Measurements from ENCODE around the gene PDE10A.
"Not testable (repeated sequence)": the region's sequence is repeated elsewhere in the genome, so short reads cannot be mapped to it uniquely, and the experiment has no call there.

The PDE10A gene

DNA sequence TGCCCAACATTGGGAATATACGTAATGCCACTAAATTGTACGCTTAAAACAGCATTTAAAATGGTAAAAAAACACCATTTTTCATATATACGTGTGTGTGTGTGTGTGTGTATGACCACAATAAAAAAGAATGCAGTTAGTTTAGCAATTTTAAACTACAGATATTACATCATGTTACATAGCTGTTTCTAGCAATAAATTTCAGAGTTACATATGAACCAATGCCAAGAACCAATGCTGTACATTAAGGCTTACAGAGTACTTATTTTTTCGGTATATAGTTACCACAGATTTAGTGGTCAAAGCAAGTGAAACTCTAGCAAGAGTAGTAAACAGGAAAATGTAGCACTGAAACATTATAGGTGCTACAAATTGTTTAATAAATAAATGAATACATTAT is 119.3 kb downstream of the PDE10A start:
- no peaks in the 10 kb centered on the region for H3K9me3 ChIP-seq (ENCODE audit: control insufficient read depth in 5 of 5, low read length in 5 of 5)
- H3K36me3 ChIP-seq (ENCODE audit: control insufficient read depth in 5 of 5, insufficient read depth in 5 of 5, low read length in 5 of 5): no peaks in the 10 kb centered on the region
- H3K27ac ChIP-seq (ENCODE audit: low read depth, low read length): no peak overlapping the region
- H3K9ac ChIP-seq (ENCODE audit: low read length in 5 of 5): no peak overlapping the region
- H3K27me3 ChIP-seq (ENCODE audit: control insufficient read depth in 5 of 5, insufficient read depth in 4 of 5, low read length in 5 of 5): no peaks in the 10 kb centered on the region
- no peak overlapping the region for H3K4me3 ChIP-seq (ENCODE audit: low read depth in 1 of 5, low read length in 5 of 5)
- peaks cover 0 to 7% (median 0%) of the 10 kb centered on the region in 5 donors for H3K4me1 ChIP-seq (ENCODE audit: control insufficient read depth in 5 of 5, insufficient read depth in 5 of 5, low read length in 5 of 5)

DNA sequence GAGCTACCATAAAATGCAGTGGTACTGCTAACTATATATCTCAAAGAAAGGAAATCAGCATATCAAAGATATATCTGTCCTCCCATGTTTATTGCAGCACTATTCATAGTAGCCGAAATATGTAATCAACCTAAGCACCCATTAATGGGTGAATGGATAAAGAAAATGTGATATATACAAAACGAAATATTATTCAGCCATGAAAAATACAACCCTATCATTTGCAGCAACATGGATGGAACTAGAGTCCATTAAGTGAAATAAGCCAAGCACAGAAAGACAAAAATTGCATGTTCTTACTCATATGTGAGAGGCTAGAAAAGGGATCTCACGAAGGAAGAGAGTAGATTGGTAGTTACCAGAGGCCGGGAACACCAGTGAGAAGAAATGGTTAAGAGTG is 126.1 kb downstream of the PDE10A start:
- H3K27ac ChIP-seq (ENCODE audit: low read depth, low read length): no peak overlapping the region
- H3K9me3 ChIP-seq (ENCODE audit: control insufficient read depth in 5 of 5, low read length in 5 of 5): peaks cover 0 to 6% (median 0%) of the 10 kb centered on the region in 5 donors
- no peaks in the 10 kb centered on the region for H3K36me3 ChIP-seq (ENCODE audit: control insufficient read depth in 5 of 5, insufficient read depth in 5 of 5, low read length in 5 of 5)
- no peak overlapping the region for H3K9ac ChIP-seq (ENCODE audit: low read length in 5 of 5)
- H3K4me3 ChIP-seq (ENCODE audit: low read depth in 1 of 5, low read length in 5 of 5): no peak overlapping the region
- no peaks in the 10 kb centered on the region for H3K27me3 ChIP-seq (ENCODE audit: control insufficient read depth in 5 of 5, insufficient read depth in 4 of 5, low read length in 5 of 5)
- peaks cover 0 to 4% (median 0%) of the 10 kb centered on the region in 5 donors for H3K4me1 ChIP-seq (ENCODE audit: control insufficient read depth in 5 of 5, insufficient read depth in 5 of 5, low read length in 5 of 5)

GRCh38 chr6:165519316-165519715 is 143.7 kb downstream of the PDE10A start:
- Histone ChIP-seq H3K27ac (ENCODE audit: low read depth, low read length) (no peak overlapping the region), H3K4me1 (ENCODE audit: control insufficient read depth in 5 of 5, insufficient read depth in 5 of 5, low read length in 5 of 5) (no peaks in the 10 kb centered on the region), H3K9me3 (ENCODE audit: control insufficient read depth in 5 of 5, low read length in 5 of 5) (no peaks in the 10 kb centered on the region), H3K9ac (ENCODE audit: low read length in 5 of 5) (no peak overlapping the region), H3K36me3 (ENCODE audit: control insufficient read depth in 5 of 5, insufficient read depth in 5 of 5, low read length in 5 of 5) (no peaks in the 10 kb centered on the region), H3K27me3 (ENCODE audit: control insufficient read depth in 5 of 5, insufficient read depth in 4 of 5, low read length in 5 of 5) (no peaks in the 10 kb centered on the region), H3K4me3 (ENCODE audit: low read depth in 1 of 5, low read length in 5 of 5) (no peak overlapping the region)

DNA sequence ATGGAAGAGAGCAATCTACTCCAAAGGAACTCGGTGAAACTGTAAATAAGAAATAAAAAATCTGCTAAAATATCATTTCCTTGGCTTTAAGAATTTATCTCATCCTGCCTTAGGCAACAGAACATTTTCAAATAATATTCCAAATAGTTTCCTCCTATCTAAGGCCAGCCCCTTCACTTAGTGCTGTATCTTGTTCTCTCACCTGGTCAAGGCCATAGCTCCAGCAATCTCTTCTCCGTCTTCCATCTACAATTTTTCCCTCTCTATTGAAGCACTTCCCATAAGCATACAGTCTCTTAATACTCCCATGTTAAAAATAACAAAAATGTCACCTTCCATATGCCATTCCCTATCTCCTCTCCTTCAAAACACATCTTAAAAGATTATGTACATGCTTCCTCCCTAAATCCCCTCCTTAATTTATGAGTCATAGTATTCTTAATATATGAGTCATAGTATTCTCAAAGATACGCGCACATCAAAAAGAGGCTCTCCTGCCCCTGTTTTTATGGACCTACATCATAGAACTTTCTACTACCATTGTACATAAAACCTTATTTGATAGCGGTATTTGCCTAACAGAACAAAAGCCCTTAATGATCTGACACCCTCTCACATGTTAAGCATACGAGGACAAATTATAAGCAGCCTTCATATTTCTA is 146.9 kb downstream of the PDE10A start:
- H3K9me3 ChIP-seq (ENCODE audit: control insufficient read depth in 5 of 5, low read length in 5 of 5): no peaks in the 10 kb centered on the region
- H3K27me3 ChIP-seq (ENCODE audit: control insufficient read depth in 5 of 5, insufficient read depth in 4 of 5, low read length in 5 of 5): no peaks in the 10 kb centered on the region
- no peak overlapping the region for H3K9ac ChIP-seq (ENCODE audit: low read length in 5 of 5)
- no peak overlapping the region for H3K4me3 ChIP-seq (ENCODE audit: low read depth in 1 of 5, low read length in 5 of 5)
- H3K36me3 ChIP-seq (ENCODE audit: control insufficient read depth in 5 of 5, insufficient read depth in 5 of 5, low read length in 5 of 5): no peaks in the 10 kb centered on the region
- no peaks in the 10 kb centered on the region for H3K4me1 ChIP-seq (ENCODE audit: control insufficient read depth in 5 of 5, insufficient read depth in 5 of 5, low read length in 5 of 5)
- H3K27ac ChIP-seq (ENCODE audit: low read depth, low read length): no peak overlapping the region

- Histone ChIP-seq H3K27me3 (ENCODE audit: control insufficient read depth in 5 of 5, insufficient read depth in 4 of 5, low read length in 5 of 5) (no peaks in the 10 kb centered on the region), H3K36me3 (ENCODE audit: control insufficient read depth in 5 of 5, insufficient read depth in 5 of 5, low read length in 5 of 5) (no peaks in the 10 kb centered on the region), H3K9ac (ENCODE audit: low read length in 5 of 5) (no peak overlapping the region), H3K4me1 (ENCODE audit: control insufficient read depth in 5 of 5, insufficient read depth in 5 of 5, low read length in 5 of 5) (no peaks in the 10 kb centered on the region), H3K9me3 (ENCODE audit: control insufficient read depth in 5 of 5, low read length in 5 of 5) (no peaks in the 10 kb centered on the region), H3K27ac (ENCODE audit: low read depth, low read length) (no peak overlapping the region), H3K4me3 (ENCODE audit: low read depth in 1 of 5, low read length in 5 of 5) (no peak overlapping the region)
Observed at GRCh38 chr6:165514621-165515020, 148.4 kb downstream of the PDE10A start.

- no peak overlapping the region for H3K27ac ChIP-seq (ENCODE audit: low read depth, low read length)
- H3K4me3 ChIP-seq (ENCODE audit: low read depth in 1 of 5, low read length in 5 of 5): no peak overlapping the region
- H3K9ac ChIP-seq (ENCODE audit: low read length in 5 of 5): no peak overlapping the region
- no peaks in the 10 kb centered on the region for H3K36me3 ChIP-seq (ENCODE audit: control insufficient read depth in 5 of 5, insufficient read depth in 5 of 5, low read length in 5 of 5)
- H3K4me1 ChIP-seq (ENCODE audit: control insufficient read depth in 5 of 5, insufficient read depth in 5 of 5, low read length in 5 of 5): no peaks in the 10 kb centered on the region
- H3K27me3 ChIP-seq (ENCODE audit: control insufficient read depth in 5 of 5, insufficient read depth in 4 of 5, low read length in 5 of 5): no peaks in the 10 kb centered on the region
- H3K9me3 ChIP-seq (ENCODE audit: control insufficient read depth in 5 of 5, low read length in 5 of 5): no peaks in the 10 kb centered on the region
Observed at GRCh38 chr6:165511807-165512206, 151.2 kb downstream of the PDE10A start.

- Histone ChIP-seq H3K9ac (ENCODE audit: low read length in 5 of 5) (no peak overlapping the region), H3K27me3 (ENCODE audit: control insufficient read depth in 5 of 5, insufficient read depth in 4 of 5, low read length in 5 of 5) (no peaks in the 10 kb centered on the region), H3K27ac (ENCODE audit: low read depth, low read length) (no peak overlapping the region), H3K36me3 (ENCODE audit: control insufficient read depth in 5 of 5, insufficient read depth in 5 of 5, low read length in 5 of 5) (no peaks in the 10 kb centered on the region), H3K9me3 (ENCODE audit: control insufficient read depth in 5 of 5, low read length in 5 of 5) (no peaks in the 10 kb centered on the region), H3K4me3 (ENCODE audit: low read depth in 1 of 5, low read length in 5 of 5) (no peak overlapping the region), H3K4me1 (ENCODE audit: control insufficient read depth in 5 of 5, insufficient read depth in 5 of 5, low read length in 5 of 5) (no peaks in the 10 kb centered on the region)
Observed at GRCh38 chr6:165508321-165508869, 154.6 kb downstream of the PDE10A start.

GRCh38 chr6:165506657-165507056 is 156.4 kb downstream of the PDE10A start:
- no peaks in the 10 kb centered on the region for H3K4me1 ChIP-seq (ENCODE audit: control insufficient read depth in 5 of 5, insufficient read depth in 5 of 5, low read length in 5 of 5)
- no peaks in the 10 kb centered on the region for H3K27me3 ChIP-seq (ENCODE audit: control insufficient read depth in 5 of 5, insufficient read depth in 4 of 5, low read length in 5 of 5)
- no peak overlapping the region for H3K9ac ChIP-seq (ENCODE audit: low read length in 5 of 5)
- no peak overlapping the region for H3K4me3 ChIP-seq (ENCODE audit: low read depth in 1 of 5, low read length in 5 of 5)
- H3K27ac ChIP-seq (ENCODE audit: low read depth, low read length): no peak overlapping the region
- no peaks in the 10 kb centered on the region for H3K36me3 ChIP-seq (ENCODE audit: control insufficient read depth in 5 of 5, insufficient read depth in 5 of 5, low read length in 5 of 5)
- H3K9me3 ChIP-seq (ENCODE audit: control insufficient read depth in 5 of 5, low read length in 5 of 5): no peaks in the 10 kb centered on the region

DNA sequence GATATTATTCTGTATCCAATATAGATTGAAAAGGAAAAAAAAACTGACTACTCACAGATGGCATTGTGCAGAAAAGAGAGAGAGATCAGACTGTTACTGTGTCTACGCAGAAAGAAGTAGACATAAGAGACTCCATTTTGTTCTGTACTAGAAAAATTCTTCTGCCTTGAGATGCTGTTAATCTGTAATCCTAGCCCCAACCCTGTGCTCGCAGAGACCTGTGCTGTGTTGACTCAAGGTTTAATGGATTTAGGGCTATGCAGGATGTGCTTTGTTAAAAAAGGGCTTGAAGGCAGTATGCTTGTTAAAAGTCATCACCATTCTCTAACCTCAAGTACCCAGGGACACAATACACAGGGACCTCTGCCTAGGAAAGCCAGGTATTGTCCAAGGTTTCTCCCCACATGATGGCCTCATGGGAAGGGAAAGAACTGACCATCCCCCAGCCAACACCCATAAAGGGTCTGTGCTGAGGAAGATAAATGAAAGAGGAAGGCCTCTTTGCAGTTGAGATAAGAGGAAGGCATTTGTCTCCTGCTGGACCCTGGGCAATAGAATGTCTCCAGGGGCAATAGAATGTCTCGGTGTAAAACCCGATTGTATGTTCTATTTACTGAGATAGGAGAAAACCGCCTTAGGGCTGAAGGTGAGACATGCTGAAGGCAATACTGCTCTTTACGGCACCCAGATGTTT is 162.7 kb downstream of the PDE10A start:
- H3K9ac ChIP-seq (ENCODE audit: low read length in 5 of 5); H3K27me3 ChIP-seq (ENCODE audit: control insufficient read depth in 5 of 5, insufficient read depth in 4 of 5, low read length in 5 of 5); H3K36me3 ChIP-seq (ENCODE audit: control insufficient read depth in 5 of 5, insufficient read depth in 5 of 5, low read length in 5 of 5); H3K27ac ChIP-seq (ENCODE audit: low read depth, low read length); H3K4me1 ChIP-seq (ENCODE audit: control insufficient read depth in 5 of 5, insufficient read depth in 5 of 5, low read length in 5 of 5); H3K4me3 ChIP-seq (ENCODE audit: low read depth in 1 of 5, low read length in 5 of 5); H3K9me3 ChIP-seq (ENCODE audit: control insufficient read depth in 5 of 5, low read length in 5 of 5): not testable (repeated sequence)

- no peak overlapping the region for H3K27ac ChIP-seq (ENCODE audit: low read depth, low read length)
- no peaks in the 10 kb centered on the region for H3K9me3 ChIP-seq (ENCODE audit: control insufficient read depth in 5 of 5, low read length in 5 of 5)
- H3K4me3 ChIP-seq (ENCODE audit: low read depth in 1 of 5, low read length in 5 of 5): no peak overlapping the region
- no peaks in the 10 kb centered on the region for H3K27me3 ChIP-seq (ENCODE audit: control insufficient read depth in 5 of 5, insufficient read depth in 4 of 5, low read length in 5 of 5)
- H3K4me1 ChIP-seq (ENCODE audit: control insufficient read depth in 5 of 5, insufficient read depth in 5 of 5, low read length in 5 of 5): no peaks in the 10 kb centered on the region
- H3K9ac ChIP-seq (ENCODE audit: low read length in 5 of 5): no peak overlapping the region
- H3K36me3 ChIP-seq (ENCODE audit: control insufficient read depth in 5 of 5, insufficient read depth in 5 of 5, low read length in 5 of 5): no peaks in the 10 kb centered on the region
Observed at GRCh38 chr6:165497472-165497871, 165.6 kb downstream of the PDE10A start.
